Measurements from ENCODE around the gene KIRREL1.

Gene KIRREL1

GRCh38 chr1:157992031-157992832 is 1.2 kb upstream of the KIRREL1 start:
- no peak for TF ChIP-seq BACH2 (CRISPR knock-in tag; IDR thresholded peaks at IDR 0.05; ENCODE audit: borderline replicate concordance)
- TF ChIP-seq POU6F1 (CRISPR knock-in tag; IDR thresholded peaks at IDR 0.05; ENCODE audit: borderline replicate concordance, low read depth), result no peak
- TF ChIP-seq ZNF70 (CRISPR knock-in tag; IDR thresholded peaks at IDR 0.05), result no peak
- TF ChIP-seq CSDC2 (CRISPR knock-in tag; IDR thresholded peaks at IDR 0.05), result no peak
- no peak for TF ChIP-seq CREB5 (CRISPR knock-in tag; IDR thresholded peaks at IDR 0.05; ENCODE audit: low read depth)

DNA sequence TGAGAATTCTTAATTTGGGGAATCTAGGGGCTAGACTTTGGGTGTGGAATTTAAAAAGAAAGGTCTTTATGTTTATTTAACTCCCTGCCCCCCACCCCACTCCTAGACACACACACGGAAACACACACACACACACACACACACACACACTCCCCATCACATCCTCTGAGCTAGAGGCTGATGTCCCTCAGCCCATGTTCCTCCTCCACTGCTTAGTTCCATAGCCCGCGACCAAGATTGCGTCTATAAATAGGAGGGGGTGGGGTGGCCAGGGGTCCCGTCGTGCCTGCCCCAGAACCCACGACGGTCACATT is 655 bp upstream of the KIRREL1 start:
- TF ChIP-seq ESRRG (CRISPR knock-in tag; IDR thresholded peaks at IDR 0.05) (no peak), CREB5 (CRISPR knock-in tag; IDR thresholded peaks at IDR 0.05; ENCODE audit: low read depth) (no peak), BACH2 (CRISPR knock-in tag; IDR thresholded peaks at IDR 0.05; ENCODE audit: borderline replicate concordance) (no peak), TSHZ2 (CRISPR knock-in tag; IDR thresholded peaks at IDR 0.05) (no peak), ZC3H10 (CRISPR knock-in tag; IDR thresholded peaks at IDR 0.05) (no peak), ZNF70 (CRISPR knock-in tag; IDR thresholded peaks at IDR 0.05) (no peak), CSDC2 (CRISPR knock-in tag; IDR thresholded peaks at IDR 0.05) (no peak), RARB (CRISPR knock-in tag; IDR thresholded peaks at IDR 0.05) (no peak), ZNF8 (CRISPR knock-in tag; IDR thresholded peaks at IDR 0.05) (no peak), TOX (CRISPR knock-in tag; IDR thresholded peaks at IDR 0.05; ENCODE audit: borderline replicate concordance) (no peak)
- ATAC-seq, result peak; percentile 7

More at GRCh38 chr1:157992031-157992832, 1.2 kb upstream of the KIRREL1 start:
- ATAC-seq, result peak; percentile 58

- ATAC-seq, result peak; percentile 8
- TF ChIP-seq ESRRG (CRISPR knock-in tag; IDR thresholded peaks at IDR 0.05) (no peak), SNAI2 (CRISPR knock-in tag; IDR thresholded peaks at IDR 0.05) (no peak), BACH2 (CRISPR knock-in tag; IDR thresholded peaks at IDR 0.05; ENCODE audit: borderline replicate concordance) (no peak), PPARA (CRISPR knock-in tag; IDR thresholded peaks at IDR 0.05; ENCODE audit: borderline replicate concordance) (no peak), GLIS3 (CRISPR knock-in tag; IDR thresholded peaks at IDR 0.05) (no peak), ZNF565 (CRISPR knock-in tag; conservative IDR thresholded peaks at IDR 0.05; ENCODE audit: low read depth) (no peak), OSR1 (CRISPR knock-in tag; IDR thresholded peaks at IDR 0.05) (no peak), CSRNP3 (CRISPR knock-in tag; IDR thresholded peaks at IDR 0.05) (no peak), TCF4 (CRISPR knock-in tag; IDR thresholded peaks at IDR 0.05; ENCODE audit: borderline replicate concordance) (no peak), ZNF8 (CRISPR knock-in tag; IDR thresholded peaks at IDR 0.05) (no peak), TSHZ2 (CRISPR knock-in tag; IDR thresholded peaks at IDR 0.05) (no peak), POU6F1 (CRISPR knock-in tag; IDR thresholded peaks at IDR 0.05; ENCODE audit: borderline replicate concordance, low read depth) (no peak), TOX (CRISPR knock-in tag; IDR thresholded peaks at IDR 0.05; ENCODE audit: borderline replicate concordance) (no peak), ISL1 (CRISPR knock-in tag; IDR thresholded peaks at IDR 0.05) (no peak), CSDC2 (CRISPR knock-in tag; IDR thresholded peaks at IDR 0.05) (no peak)
Observed at GRCh38 chr1:157993918-157994605, 617 bp downstream of the KIRREL1 start.
